ENCODE results near the gene TRAP1.
A peak's percentile ranks its signal among the peaks of the same experiment; 100 is the strongest.

The TRAP1 gene

DNA sequence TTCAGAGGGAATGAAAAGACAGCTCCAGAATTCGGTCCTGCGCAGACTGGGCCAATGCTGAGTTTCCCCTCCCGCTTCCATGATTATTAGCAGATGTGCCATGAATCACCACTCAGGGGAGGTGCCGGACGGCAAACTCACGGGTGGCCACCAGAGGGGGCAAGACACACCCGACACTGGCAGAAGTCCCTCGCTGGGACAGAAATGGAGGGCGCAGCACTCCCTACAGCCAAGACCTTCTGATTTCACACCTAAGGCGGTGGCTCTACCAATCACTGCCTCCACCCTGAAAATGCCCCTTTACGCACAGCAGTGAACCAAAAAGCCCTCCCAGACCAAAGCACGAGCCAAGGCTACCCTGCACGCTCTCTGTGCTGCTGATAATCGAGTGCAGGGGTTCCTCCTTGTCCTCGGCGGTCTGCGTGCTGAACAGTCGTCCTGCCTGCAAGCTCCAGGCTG lies 26.8 kb downstream of the TRAP1 start:
- DNase-seq (ENCODE audit: low read depth) = peak; percentile 39
- no peak overlapping the region for H3K4me3 ChIP-seq (ENCODE audit: low read depth, low read length)
- TF ChIP-seq, protein P1, sequence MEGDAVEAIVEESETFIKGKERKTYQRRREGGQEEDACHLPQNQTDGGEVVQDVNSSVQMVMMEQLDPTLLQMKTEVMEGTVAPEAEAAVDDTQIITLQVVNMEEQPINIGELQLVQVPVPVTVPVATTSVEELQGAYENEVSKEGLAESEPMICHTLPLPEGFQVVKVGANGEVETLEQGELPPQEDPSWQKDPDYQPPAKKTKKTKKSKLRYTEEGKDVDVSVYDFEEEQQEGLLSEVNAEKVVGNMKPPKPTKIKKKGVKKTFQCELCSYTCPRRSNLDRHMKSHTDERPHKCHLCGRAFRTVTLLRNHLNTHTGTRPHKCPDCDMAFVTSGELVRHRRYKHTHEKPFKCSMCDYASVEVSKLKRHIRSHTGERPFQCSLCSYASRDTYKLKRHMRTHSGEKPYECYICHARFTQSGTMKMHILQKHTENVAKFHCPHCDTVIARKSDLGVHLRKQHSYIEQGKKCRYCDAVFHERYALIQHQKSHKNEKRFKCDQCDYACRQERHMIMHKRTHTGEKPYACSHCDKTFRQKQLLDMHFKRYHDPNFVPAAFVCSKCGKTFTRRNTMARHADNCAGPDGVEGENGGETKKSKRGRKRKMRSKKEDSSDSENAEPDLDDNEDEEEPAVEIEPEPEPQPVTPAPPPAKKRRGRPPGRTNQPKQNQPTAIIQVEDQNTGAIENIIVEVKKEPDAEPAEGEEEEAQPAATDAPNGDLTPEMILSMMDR (IDR thresholded peaks at IDR 0.05; ENCODE audit: low read depth, low read length, missing control alignments) = peak; percentile 96

DNA sequence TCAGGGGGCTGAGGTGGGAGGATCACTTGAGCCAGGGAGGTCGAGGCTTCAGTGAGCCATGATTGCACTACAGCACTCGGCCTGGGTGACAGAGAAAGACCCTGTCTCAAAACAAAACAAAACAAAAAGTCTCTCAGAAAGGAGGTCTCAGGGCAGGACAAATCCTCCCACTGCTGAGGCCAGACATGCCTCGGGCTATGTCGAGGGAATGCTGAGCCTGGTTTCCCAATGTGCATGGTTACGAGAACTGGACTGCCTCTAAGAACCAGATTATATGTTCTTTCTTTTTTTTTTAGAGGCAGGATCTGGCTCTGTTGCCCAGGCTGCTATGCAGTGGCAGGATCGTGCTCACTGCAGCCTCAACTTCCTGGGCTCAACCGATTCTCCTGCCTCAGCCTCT lies 27.6 kb downstream of the TRAP1 start:
- H3K4me3 ChIP-seq (ENCODE audit: low read depth, low read length) = no peak overlapping the region
- TF ChIP-seq, protein P1 (IDR thresholded peaks at IDR 0.05; ENCODE audit: low read depth, low read length, missing control alignments) = no peak
- no peak for DNase-seq (ENCODE audit: low read depth)

- TF ChIP-seq, protein P1 (IDR thresholded peaks at IDR 0.05; ENCODE audit: low read depth, low read length, missing control alignments) = no peak
- H3K4me3 ChIP-seq (ENCODE audit: low read depth, low read length) = no peak overlapping the region
- DNase-seq (ENCODE audit: low read depth) = no peak
Measured at GRCh38 chr16:3687792-3688191, 29.5 kb downstream of the TRAP1 start.

- no peak for DNase-seq (ENCODE audit: low read depth)
- H3K4me3 ChIP-seq (ENCODE audit: low read depth, low read length) = no peak overlapping the region
- TF ChIP-seq, protein P1 (IDR thresholded peaks at IDR 0.05; ENCODE audit: low read depth, low read length, missing control alignments) = no peak
Measured at GRCh38 chr16:3687021-3687420, 30.3 kb downstream of the TRAP1 start.

GRCh38 chr16:3681206-3681605 lies 36.1 kb downstream of the TRAP1 start:
- H3K4me3 ChIP-seq (ENCODE audit: low read depth, low read length) = no peak overlapping the region
- TF ChIP-seq, protein P1 (IDR thresholded peaks at IDR 0.05; ENCODE audit: low read depth, low read length, missing control alignments) = no peak
- DNase-seq (ENCODE audit: low read depth) = no peak

DNA sequence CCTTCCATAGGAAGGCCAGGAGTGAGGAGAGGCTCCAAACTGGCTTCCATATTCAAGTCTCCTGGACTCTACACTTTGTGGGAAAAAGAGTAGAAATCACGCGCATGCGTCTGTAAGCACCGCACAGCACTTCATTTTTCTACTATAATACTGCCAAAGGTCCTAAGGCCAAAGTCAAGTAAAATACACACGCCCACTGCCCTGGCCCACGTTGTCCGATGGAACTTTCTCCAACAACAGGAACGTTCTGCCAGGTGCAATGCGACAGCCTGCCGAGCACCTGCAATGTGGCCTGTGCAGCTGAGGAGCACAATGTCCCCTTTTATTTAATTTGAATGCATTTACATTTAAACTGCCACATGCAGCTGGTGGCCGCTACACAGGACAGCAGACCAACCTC lies 39.3 kb downstream of the TRAP1 start:
- no peak overlapping the region for H3K4me3 ChIP-seq (ENCODE audit: low read depth, low read length)
- TF ChIP-seq, protein P1 (IDR thresholded peaks at IDR 0.05; ENCODE audit: low read depth, low read length, missing control alignments) = no peak
- DNase-seq (ENCODE audit: low read depth) = no peak

- TF ChIP-seq, protein P1 (IDR thresholded peaks at IDR 0.05; ENCODE audit: low read depth, low read length, missing control alignments) = no peak
- DNase-seq (ENCODE audit: low read depth) = no peak
Measured at GRCh38 chr16:3675601-3676130, 41.7 kb downstream of the TRAP1 start.

More at GRCh38 chr16:3675601-3676130, 41.7 kb downstream of the TRAP1 start:
- H3K4me3 ChIP-seq (ENCODE audit: low read depth, low read length) = no peak overlapping the region

Measured in GM12864 (cell line).